Tibial nerve (tissue), 4 donors: Measurements from ENCODE around the gene HEPACAM2.

Experiments used
- EP300 ChIP-seq, 2 donors: sonication (generic); formaldehyde crosslinking; IDR thresholded peaks; one replicate each; pipeline ENCODE4 v1.6.1; 2017; ENCODE audit warnings: antibody characterized with exemption in 2 of 2, mild to moderate bottlenecking in 1 of 2
- TF ChIP-seq, protein P1 (sequence below), 5 experiments: fragments of 200-600 bp in 3 of 5; fragments of 450-650 bp in 2 of 5; sonication (generic) in 3 of 5; IDR thresholded peaks; one replicate each; pipeline ENCODE4 v1.5.1; 2016 to 2019; ENCODE audit warnings: antibody characterized with exemption in 5 of 5, mild to moderate bottlenecking in 3 of 5, moderate library complexity in 2 of 5

DNA sequence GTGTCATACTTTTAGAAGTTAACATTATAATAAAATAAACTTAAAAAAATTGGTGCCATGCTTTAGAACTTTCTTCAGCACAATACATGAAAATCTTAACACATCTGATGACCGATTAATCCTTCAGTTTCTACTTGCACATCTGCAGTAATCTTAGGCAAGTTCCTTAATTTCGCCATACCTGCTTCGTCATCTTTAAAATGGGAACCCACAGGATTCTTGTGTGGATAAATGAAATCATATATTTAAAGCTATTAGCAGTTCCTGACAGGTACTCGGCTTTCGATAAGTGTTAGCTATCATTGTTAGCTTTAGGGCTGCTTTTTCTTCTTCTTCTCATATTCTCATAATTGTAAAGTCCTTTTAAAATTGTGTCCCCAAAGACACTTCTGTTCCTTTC lies 5.0 kb upstream of the HEPACAM2 start:
- TF ChIP-seq, protein P1, sequence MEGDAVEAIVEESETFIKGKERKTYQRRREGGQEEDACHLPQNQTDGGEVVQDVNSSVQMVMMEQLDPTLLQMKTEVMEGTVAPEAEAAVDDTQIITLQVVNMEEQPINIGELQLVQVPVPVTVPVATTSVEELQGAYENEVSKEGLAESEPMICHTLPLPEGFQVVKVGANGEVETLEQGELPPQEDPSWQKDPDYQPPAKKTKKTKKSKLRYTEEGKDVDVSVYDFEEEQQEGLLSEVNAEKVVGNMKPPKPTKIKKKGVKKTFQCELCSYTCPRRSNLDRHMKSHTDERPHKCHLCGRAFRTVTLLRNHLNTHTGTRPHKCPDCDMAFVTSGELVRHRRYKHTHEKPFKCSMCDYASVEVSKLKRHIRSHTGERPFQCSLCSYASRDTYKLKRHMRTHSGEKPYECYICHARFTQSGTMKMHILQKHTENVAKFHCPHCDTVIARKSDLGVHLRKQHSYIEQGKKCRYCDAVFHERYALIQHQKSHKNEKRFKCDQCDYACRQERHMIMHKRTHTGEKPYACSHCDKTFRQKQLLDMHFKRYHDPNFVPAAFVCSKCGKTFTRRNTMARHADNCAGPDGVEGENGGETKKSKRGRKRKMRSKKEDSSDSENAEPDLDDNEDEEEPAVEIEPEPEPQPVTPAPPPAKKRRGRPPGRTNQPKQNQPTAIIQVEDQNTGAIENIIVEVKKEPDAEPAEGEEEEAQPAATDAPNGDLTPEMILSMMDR (IDR thresholded peaks at IDR 0.05) = no peak
- no peak for TF ChIP-seq EP300 (IDR thresholded peaks at IDR 0.05)
